H9 (cell line): ENCODE measurements around the gene CCL13. TPM values are rescaled to one million over a fixed set of nuclear protein-coding genes. Genes with fewer than 3 reads are reported as not detected.

Experiments
- DNase-seq: peaks from one replicate; pipeline ENCODE4 v3.0.0-alpha.2; 2017
- H2AFZ ChIP-seq: one replicate; pipeline ENCODE4 v1.6.1; 2013; ENCODE audit warnings: mild to moderate bottlenecking, low read length, control low read depth, moderate library complexity
- H2AK5ac ChIP-seq: 2 replicates; pipeline ENCODE4 v1.6.1; 2013; ENCODE audit warnings: low read length, control low read depth, mixed read lengths; ENCODE audit not compliant: insufficient read length
- H2BK120ac ChIP-seq: one replicate; pipeline ENCODE4 v1.6.1; 2013; ENCODE audit warnings: low read depth, mild to moderate bottlenecking, low read length, control low read depth, inconsistent platforms; ENCODE audit not compliant: poor library complexity, severe bottlenecking
- H2BK12ac ChIP-seq: 2 replicates; pipeline ENCODE4 v1.6.1; 2013; ENCODE audit warnings: low read length, control low read depth, mixed read lengths, low read depth; ENCODE audit not compliant: insufficient read length
- H2BK15ac ChIP-seq: 2 replicates; pipeline ENCODE4 v1.6.1; 2013; ENCODE audit warnings: low read depth, low read length, control low read depth
- H2BK20ac ChIP-seq: one replicate; pipeline ENCODE4 v1.6.1; 2013; ENCODE audit warnings: low read depth, mild to moderate bottlenecking, low read length, control low read depth, inconsistent platforms; ENCODE audit not compliant: poor library complexity, severe bottlenecking
- H2BK5ac ChIP-seq: 2 replicates; pipeline ENCODE4 v1.6.1; 2013; ENCODE audit warnings: low read length, control low read depth, mixed read lengths; ENCODE audit not compliant: insufficient read length
- H3K14ac ChIP-seq: 2 replicates; pipeline ENCODE4 v1.6.1; 2013; ENCODE audit warnings: low read length, control low read depth; ENCODE audit not compliant: insufficient read depth
- H3K18ac ChIP-seq: 2 replicates; pipeline ENCODE4 v1.6.1; 2013; ENCODE audit warnings: low read depth, mild to moderate bottlenecking, mixed read lengths, low read length, control low read depth; ENCODE audit not compliant: insufficient read length
- H3K23ac ChIP-seq: 2 replicates; pipeline ENCODE4 v1.6.1; 2013; ENCODE audit warnings: low read length, control low read depth, mixed read lengths, low read depth; ENCODE audit not compliant: insufficient read length
- H3K23me2 ChIP-seq: 2 replicates; pipeline ENCODE4 v1.6.1; 2013; ENCODE audit warnings: low read depth, mild to moderate bottlenecking, mixed read lengths, low read length, control low read depth; ENCODE audit not compliant: insufficient read length, poor library complexity, severe bottlenecking
- H3K27ac ChIP-seq: 2 replicates; pipeline ENCODE4 v1.5.1; 2013; ENCODE audit warnings: low read length, control low read depth, mixed read lengths, low read depth; ENCODE audit not compliant: insufficient read length
- H3K27me3 ChIP-seq: 2 replicates; pipeline ENCODE4 v1.6.1; 2013; ENCODE audit warnings: low read length, control low read depth, inconsistent platforms; ENCODE audit not compliant: insufficient read depth
- H3K4ac ChIP-seq: 2 replicates; pipeline ENCODE4 v1.6.1; 2013; ENCODE audit warnings: low read depth, mild to moderate bottlenecking, control low read depth, inconsistent platforms, low read length, moderate library complexity
- H3K4me1 ChIP-seq: 2 replicates; pipeline ENCODE4 v1.6.1; 2013; ENCODE audit warnings: low read length, control low read depth, inconsistent platforms; ENCODE audit not compliant: insufficient read depth
- H3K4me2 ChIP-seq: 2 replicates; pipeline ENCODE4 v1.6.1; 2013; ENCODE audit warnings: low read length, control low read depth, mixed read lengths; ENCODE audit not compliant: insufficient read length, insufficient read depth
- H3K56ac ChIP-seq: 2 replicates; pipeline ENCODE4 v1.6.1; 2013; ENCODE audit warnings: low read depth, mild to moderate bottlenecking, mixed read lengths, low read length, control low read depth; ENCODE audit not compliant: insufficient read length
- H3K79me1 ChIP-seq: 2 replicates; pipeline ENCODE4 v1.6.1; 2013; ENCODE audit warnings: low read depth, mild to moderate bottlenecking, moderate library complexity, low read length, control low read depth, inconsistent platforms; ENCODE audit not compliant: insufficient read depth, poor library complexity, severe bottlenecking
- H3K79me2 ChIP-seq: 2 replicates; pipeline ENCODE4 v1.6.1; 2013; ENCODE audit warnings: low read length, control low read depth, inconsistent platforms; ENCODE audit not compliant: insufficient read depth
- H3K9ac ChIP-seq: 2 replicates; pipeline ENCODE4 v1.6.1; 2013; ENCODE audit warnings: low read length, control low read depth, mixed read lengths; ENCODE audit not compliant: insufficient read length; ENCODE audit errors: extremely low read depth
- H3K9me3 ChIP-seq: one replicate; pipeline ENCODE4 v1.6.1; 2013; ENCODE audit warnings: low read depth, low read length, inconsistent platforms; ENCODE audit not compliant: control insufficient read depth
- H3T11ph ChIP-seq: one replicate; pipeline ENCODE4 v1.6.1; 2013; ENCODE audit warnings: mild to moderate bottlenecking, low read length, control low read depth, inconsistent platforms
- H4K20me1 ChIP-seq: one replicate; pipeline ENCODE4 v1.6.1; 2013; ENCODE audit not compliant: control insufficient read depth, insufficient read length, insufficient read depth
- H4K5ac ChIP-seq: 2 replicates; pipeline ENCODE4 v1.6.1; 2013; ENCODE audit warnings: low read depth, mild to moderate bottlenecking, mixed read lengths, low read length, control low read depth; ENCODE audit not compliant: insufficient read length
- H4K8ac ChIP-seq: replicated peaks from 2 replicates; pipeline ENCODE4 v1.6.1; 2013; ENCODE audit warnings: low read length, control low read depth, mixed read lengths, low read depth; ENCODE audit not compliant: insufficient read length
- H4K91ac ChIP-seq: 2 replicates; pipeline ENCODE4 v1.6.1; 2013; ENCODE audit warnings: low read depth, mild to moderate bottlenecking, moderate library complexity, mixed read lengths, low read length, control low read depth; ENCODE audit not compliant: insufficient read length
- H3K27ac Mint-ChIP-seq, 3 experiments: 2 replicates in 2 of 3; 3 replicates in 1 of 3; pipeline ENCODE4 v1.8.0; 2020 to 2021; ENCODE audit warnings: mixed read lengths in 3 of 3, mild to moderate bottlenecking in 1 of 3, moderate library complexity in 1 of 3
- H3K27me3 Mint-ChIP-seq: 2 replicates; pipeline ENCODE4 v1.8.0; 2021; ENCODE audit warnings: low read depth, mild to moderate bottlenecking, moderate library complexity, mixed read lengths
- H3K36me3 Mint-ChIP-seq, 3 experiments: 2 replicates in 2 of 3; 3 replicates in 1 of 3; pipeline ENCODE4 v1.8.0; 2020 to 2021; ENCODE audit warnings: low read depth in 3 of 3, mixed read lengths in 3 of 3; ENCODE audit not compliant: insufficient read depth in 1 of 3
- H3K4me1 Mint-ChIP-seq, 2 experiments: 2 replicates each; pipeline ENCODE4 v1.8.0; 2020; ENCODE audit warnings: mixed read lengths in 2 of 2
- H3K4me3 Mint-ChIP-seq, 2 experiments: 2 replicates in 1 of 2; 3 replicates in 1 of 2; pipeline ENCODE4 v1.8.0; 2020 to 2021; ENCODE audit warnings: mild to moderate bottlenecking in 2 of 2, mixed read lengths in 2 of 2, moderate library complexity in 1 of 2
- H3K9me3 Mint-ChIP-seq, 2 experiments: 2 replicates in 1 of 2; 3 replicates in 1 of 2; pipeline ENCODE4 v1.8.0; 2020; ENCODE audit warnings: mild to moderate bottlenecking in 2 of 2, mixed read lengths in 2 of 2, moderate library complexity in 1 of 2
- WGBS: extraction: QIAGEN DNeasy Blood & Tissue Kit; methylation state at CpG from one replicate; pipeline ENCODE4 v1.1.7; 2013; ENCODE audit warnings: missing lambda C conversion rate, low lambda C conversion rate, mixed read lengths; ENCODE audit not compliant: insufficient read length; ENCODE audit errors: extremely low coverage; 5-methylcytosine and 5-hydroxymethylcytosine counted together
- total RNA-seq: library from RNA; stranded (reverse); gene quantifications from 2 replicates; pipeline ENCODE4 v1.2.1, GENCODE V29; 2021
- TF ChIP-seq, protein P1 (sequence below): fragments of 200-600 bp; sonication (generic); conservative IDR thresholded peaks from 3 replicates; pipeline ENCODE4 v1.8.0; 2021; ENCODE audit warnings: antibody characterized with exemption, mild to moderate bottlenecking

The CCL13 gene
- total RNA-seq, 1 experiment from 2014 or later: not detected

DNA sequence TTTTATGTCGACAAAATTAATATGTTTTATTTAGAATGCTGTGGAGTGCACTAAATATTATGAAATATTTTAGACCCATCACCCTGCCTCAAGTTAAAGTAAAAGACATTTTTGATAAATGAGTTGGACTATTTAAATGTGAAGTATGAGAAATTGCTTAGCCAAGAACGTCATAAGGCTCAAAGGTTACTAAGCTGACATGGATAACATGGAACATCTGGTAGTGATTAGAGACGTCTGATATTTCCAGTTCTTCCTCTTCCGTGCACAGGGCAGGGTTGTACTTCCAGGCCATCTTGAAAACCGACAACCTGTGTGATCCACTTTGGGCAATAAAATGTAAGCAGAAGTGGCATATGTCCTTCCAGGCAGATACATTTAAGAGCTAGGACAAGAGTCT is 44.2 kb upstream of the CCL13 start:
- Histone ChIP-seq H3K56ac (no peak overlapping the region), H3K23ac (no peak overlapping the region), H3K79me2 (no peaks in the 10 kb centered on the region), H3K4ac (no peak overlapping the region), H2BK5ac (no peak overlapping the region), H3K4me1 (no peaks in the 10 kb centered on the region), H3K27ac (no peak overlapping the region), H3K14ac (no peak overlapping the region), H4K20me1 (no peaks in the 10 kb centered on the region), H3K27me3 (no peaks in the 10 kb centered on the region), H4K91ac (no peak overlapping the region), H2BK12ac (no peak overlapping the region), H2BK20ac (no peak overlapping the region), H3K23me2 (no peaks in the 10 kb centered on the region), H4K5ac (no peak overlapping the region), H3K4me2 (no peak overlapping the region), H2AFZ (no peak overlapping the region), H2AK5ac (no peak overlapping the region), H2BK120ac (no peak overlapping the region), H3K18ac (no peak overlapping the region), H3K9ac (no peak overlapping the region), H3K79me1 (no peaks in the 10 kb centered on the region), H4K8ac (no peak overlapping the region), H2BK15ac (no peak overlapping the region), H3T11ph (no peak overlapping the region), H3K9me3 (no peaks in the 10 kb centered on the region)
- WGBS: no CpG with 5 or more reads among the region's 5 CpGs
- TF ChIP-seq, protein P1, sequence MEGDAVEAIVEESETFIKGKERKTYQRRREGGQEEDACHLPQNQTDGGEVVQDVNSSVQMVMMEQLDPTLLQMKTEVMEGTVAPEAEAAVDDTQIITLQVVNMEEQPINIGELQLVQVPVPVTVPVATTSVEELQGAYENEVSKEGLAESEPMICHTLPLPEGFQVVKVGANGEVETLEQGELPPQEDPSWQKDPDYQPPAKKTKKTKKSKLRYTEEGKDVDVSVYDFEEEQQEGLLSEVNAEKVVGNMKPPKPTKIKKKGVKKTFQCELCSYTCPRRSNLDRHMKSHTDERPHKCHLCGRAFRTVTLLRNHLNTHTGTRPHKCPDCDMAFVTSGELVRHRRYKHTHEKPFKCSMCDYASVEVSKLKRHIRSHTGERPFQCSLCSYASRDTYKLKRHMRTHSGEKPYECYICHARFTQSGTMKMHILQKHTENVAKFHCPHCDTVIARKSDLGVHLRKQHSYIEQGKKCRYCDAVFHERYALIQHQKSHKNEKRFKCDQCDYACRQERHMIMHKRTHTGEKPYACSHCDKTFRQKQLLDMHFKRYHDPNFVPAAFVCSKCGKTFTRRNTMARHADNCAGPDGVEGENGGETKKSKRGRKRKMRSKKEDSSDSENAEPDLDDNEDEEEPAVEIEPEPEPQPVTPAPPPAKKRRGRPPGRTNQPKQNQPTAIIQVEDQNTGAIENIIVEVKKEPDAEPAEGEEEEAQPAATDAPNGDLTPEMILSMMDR: no peak
- Mint-ChIP-seq H3K36me3 (no peaks in the 10 kb centered on the region), H3K4me3 (no peak overlapping the region), H3K9me3 (no peaks in the 10 kb centered on the region), H3K4me1 (no peaks in the 10 kb centered on the region), H3K27ac (no peak overlapping the region; a peak in 1 of 7 replicates), H3K27me3 (peaks cover 14% of the 10 kb centered on the region)
- no peak for DNase-seq
